Breast epithelium (tissue), 4 donors: ENCODE data around the gene PABPC4L. TPM values are rescaled to one million over a fixed set of nuclear protein-coding genes. Genes with fewer than 3 reads are reported as not detected.

ENCODE experiments used
- DNase-seq, 2 donors: peaks; one replicate each; pipeline ENCODE4 v3.0.0-alpha.2; 2019; ENCODE audit warnings: low spot score in 2 of 2
- H3K27ac ChIP-seq, 2 donors: fragments of 200-600 bp; sonication (generic) in 1 of 2; one replicate each; pipeline ENCODE4 v1.5.1; 2016 to 2019; ENCODE audit warnings: mild to moderate bottlenecking in 1 of 2
- H3K27me3 ChIP-seq, 2 donors: fragments of 200-600 bp; sonication (generic) in 1 of 2; one replicate each; pipeline versions ENCODE4 v1.5.1 to v1.6.0; 2017 to 2019; ENCODE audit warnings: control low read depth in 1 of 2, mild to moderate bottlenecking in 1 of 2
- H3K36me3 ChIP-seq: fragments of 200-600 bp; one replicate; pipeline ENCODE4 v1.5.1; 2019
- H3K4me1 ChIP-seq, 2 donors: fragments of 200-600 bp; sonication (generic); one replicate each; pipeline ENCODE4 v1.5.1; 2016 to 2019; ENCODE audit warnings: control low read depth in 1 of 2
- H3K4me3 ChIP-seq, 3 donors: fragments of 200-600 bp; sonication (generic); 1 replicate in 2 of 3; 2 replicates in 1 of 3; pipeline ENCODE4 v1.5.1; 2016 to 2019; ENCODE audit warnings: mild to moderate bottlenecking in 3 of 3, moderate library complexity in 2 of 3
- H3K9me3 ChIP-seq, 2 donors: fragments of 200-600 bp; sonication (generic) in 1 of 2; one replicate each; pipeline ENCODE4 v1.5.1; 2016 to 2019; ENCODE audit warnings: control low read depth in 1 of 2
- CTCF ChIP-seq, 3 donors: fragments of 450-650 bp; IDR thresholded peaks; one replicate each; pipeline ENCODE4 v1.5.1; 2016 to 2017; ENCODE audit warnings: antibody characterized with exemption in 3 of 3, mild to moderate bottlenecking in 3 of 3, moderate library complexity in 3 of 3
- intact Hi-C: fragments of 100-400 bp; cut with DNase I; formaldehyde crosslinking; loops from one replicate; pipeline ENCODE4 v1.15.1; 2023; ENCODE audit warnings: low total_unique reads
- total RNA-seq, 3 donors: library from RNA; depleted of rRNA; stranded (reverse); fragments of >200 nt; gene quantifications; one replicate each; pipeline ENCODE4 v1.1.0, GENCODE V29; 2016

Gene PABPC4L
- total RNA-seq, 3 donors from 2014 or later, result 0.96 to 1.2 (median 0.98) TPM

DNA sequence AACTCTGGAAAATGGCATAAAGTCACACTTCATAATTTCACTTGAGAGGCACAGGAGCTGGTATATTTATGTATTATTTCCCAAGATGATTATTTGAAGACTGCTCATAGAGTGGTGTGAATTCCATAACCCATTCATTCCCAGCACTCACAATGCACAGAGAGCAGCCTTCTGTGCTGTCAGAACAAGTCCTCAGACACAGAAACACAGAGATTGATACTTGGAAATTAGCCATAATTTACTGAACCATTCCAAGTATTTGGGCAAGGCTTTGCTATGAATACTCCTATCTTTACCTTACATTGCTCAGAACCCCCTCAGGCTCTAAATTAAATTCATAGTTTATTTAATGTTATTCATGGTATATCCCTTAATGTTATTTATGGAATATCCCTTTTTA, 53.6 kb downstream of the PABPC4L start:
- Histone ChIP-seq H3K36me3 (no peaks in the 10 kb centered on the region), H3K27me3 (no peaks in the 10 kb centered on the region), H3K9me3 (no peaks in the 10 kb centered on the region), H3K27ac (no peak overlapping the region), H3K4me3 (no peak overlapping the region), H3K4me1 (no peaks in the 10 kb centered on the region)
- intact Hi-C loops, result no loop called here
- TF ChIP-seq CTCF (IDR thresholded peaks at IDR 0.05), result no peak
- no peak for DNase-seq
